22Rv1 (cell line): ENCODE data around the gene ALX3.

Source experiments
- ZFX ChIP-seq: fragments of 450-650 bp; IDR thresholded peaks from 2 replicates; pipeline ENCODE4 v1.6.1; 2017; ENCODE audit warnings: antibody characterized with exemption, borderline replicate concordance
- TF ChIP-seq, protein P1 (sequence below): fragments of 450-650 bp; IDR thresholded peaks from 2 replicates; pipeline ENCODE4 v1.5.1; 2017; ENCODE audit warnings: mild to moderate bottlenecking

DNA sequence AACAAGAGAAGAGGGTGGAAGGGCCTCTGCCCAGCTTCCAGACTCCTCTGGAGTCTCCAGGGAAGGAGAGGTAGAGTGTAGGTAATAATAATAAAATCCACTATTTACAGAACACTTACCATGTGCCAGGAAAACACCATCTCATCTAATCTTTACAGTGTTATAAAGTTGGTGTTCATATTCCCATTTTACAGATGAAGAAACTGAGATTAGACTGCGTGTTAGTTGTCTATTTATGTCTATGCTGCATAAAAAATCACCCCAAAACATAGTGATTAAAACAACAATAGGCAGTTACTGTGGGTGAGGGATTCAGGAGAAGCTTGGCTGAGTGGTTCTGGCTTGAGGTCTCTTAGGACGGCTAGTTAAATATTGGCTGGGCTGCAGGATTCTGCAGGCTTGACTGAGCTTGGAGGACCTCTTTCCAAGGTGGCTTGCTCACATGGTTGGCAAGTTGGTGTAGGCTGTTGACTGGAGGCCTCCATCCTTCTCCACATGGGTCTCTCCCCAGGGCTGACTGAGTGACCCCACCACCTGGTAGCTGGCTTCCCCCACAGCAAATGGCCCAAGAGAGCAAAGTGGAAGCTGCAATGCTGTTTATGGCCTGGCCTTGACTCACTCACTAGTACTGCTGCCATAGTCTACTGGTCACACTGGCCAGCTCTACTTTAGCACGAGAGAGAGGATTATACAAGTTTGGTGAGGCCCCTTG, 6.5 kb upstream of the ALX3 start:
- TF ChIP-seq, protein P1, sequence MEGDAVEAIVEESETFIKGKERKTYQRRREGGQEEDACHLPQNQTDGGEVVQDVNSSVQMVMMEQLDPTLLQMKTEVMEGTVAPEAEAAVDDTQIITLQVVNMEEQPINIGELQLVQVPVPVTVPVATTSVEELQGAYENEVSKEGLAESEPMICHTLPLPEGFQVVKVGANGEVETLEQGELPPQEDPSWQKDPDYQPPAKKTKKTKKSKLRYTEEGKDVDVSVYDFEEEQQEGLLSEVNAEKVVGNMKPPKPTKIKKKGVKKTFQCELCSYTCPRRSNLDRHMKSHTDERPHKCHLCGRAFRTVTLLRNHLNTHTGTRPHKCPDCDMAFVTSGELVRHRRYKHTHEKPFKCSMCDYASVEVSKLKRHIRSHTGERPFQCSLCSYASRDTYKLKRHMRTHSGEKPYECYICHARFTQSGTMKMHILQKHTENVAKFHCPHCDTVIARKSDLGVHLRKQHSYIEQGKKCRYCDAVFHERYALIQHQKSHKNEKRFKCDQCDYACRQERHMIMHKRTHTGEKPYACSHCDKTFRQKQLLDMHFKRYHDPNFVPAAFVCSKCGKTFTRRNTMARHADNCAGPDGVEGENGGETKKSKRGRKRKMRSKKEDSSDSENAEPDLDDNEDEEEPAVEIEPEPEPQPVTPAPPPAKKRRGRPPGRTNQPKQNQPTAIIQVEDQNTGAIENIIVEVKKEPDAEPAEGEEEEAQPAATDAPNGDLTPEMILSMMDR = no peak
- TF ChIP-seq ZFX = no peak
